ENCODE data around the gene EYS.
"Not testable (repeated sequence)": the region's sequence is repeated elsewhere in the genome, so short reads cannot be mapped to it uniquely, and the experiment has no call there.

EYS gene

DNA sequence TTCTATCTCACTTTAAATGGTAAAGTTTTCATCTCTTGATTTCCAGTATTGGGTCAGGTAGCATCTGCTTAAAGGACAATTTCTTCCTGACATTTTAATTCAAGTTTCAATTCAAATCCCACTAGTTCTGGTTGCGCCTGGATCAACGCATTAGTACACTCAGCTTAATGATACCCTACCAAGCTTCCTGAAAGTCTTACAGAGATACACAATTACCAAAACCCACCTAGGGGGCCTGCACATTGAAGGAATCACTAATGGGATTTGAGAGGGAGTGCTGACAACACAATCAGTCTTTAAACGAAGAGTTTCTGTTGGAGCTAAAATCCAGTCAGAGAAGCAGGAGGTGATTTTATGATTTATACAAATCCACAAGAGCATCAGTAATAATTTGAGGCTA lies 1778.4 kb downstream of the EYS start:
- DNase-seq, result no peak

DNA sequence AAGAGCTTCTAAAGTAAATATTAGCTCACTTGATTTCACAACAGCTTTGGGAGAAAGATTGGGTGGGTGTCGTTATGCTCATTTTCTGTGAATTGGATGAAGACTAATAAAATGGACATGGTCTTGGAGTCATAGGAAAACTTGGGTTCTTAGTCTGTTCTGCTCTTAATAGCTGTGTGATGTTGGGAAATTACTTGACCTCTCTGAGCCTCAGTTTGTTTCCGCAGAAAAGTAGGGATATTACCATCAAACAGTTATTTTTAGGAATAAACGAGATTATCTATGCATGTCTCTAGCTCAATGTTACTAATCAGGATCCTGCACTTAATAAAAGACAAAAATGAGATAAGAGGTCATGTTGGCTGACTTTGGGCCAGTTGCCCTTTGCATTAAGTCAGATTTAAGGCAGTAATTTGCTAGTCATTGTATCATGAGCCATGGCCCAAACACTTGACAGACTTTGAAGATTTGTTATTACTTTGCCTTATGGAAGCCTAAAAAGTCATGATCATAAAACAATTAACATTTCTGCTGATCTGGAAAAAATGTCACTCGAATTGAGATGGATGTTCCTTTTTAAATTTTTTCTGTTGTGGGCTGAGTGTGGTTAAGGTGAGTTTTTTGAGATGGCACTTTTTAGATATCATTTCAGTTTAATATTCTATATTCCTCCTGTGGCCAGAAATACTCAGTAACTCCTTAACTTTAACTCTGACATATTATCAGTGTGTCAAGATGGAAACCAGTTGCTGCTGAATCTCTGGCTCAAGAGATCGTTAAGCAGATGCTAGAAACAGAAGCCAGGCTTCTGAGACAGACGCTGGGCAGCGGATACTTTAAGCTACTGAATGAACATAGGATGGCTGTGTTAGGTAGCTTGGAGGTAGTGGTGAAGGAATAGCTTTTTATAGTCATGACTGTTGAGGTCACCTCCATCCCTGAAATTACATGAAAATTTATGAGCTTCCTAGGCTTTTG lies 1779.8 kb downstream of the EYS start:
- no peak for DNase-seq

- no peak for DNase-seq
Measured at GRCh38 chr6:63926258-63926780, 1780.7 kb downstream of the EYS start.

- DNase-seq, result peak in 1 of 2 experiments; percentile 16
Measured at GRCh38 chr6:63923139-63923739, 1783.8 kb downstream of the EYS start.

DNA sequence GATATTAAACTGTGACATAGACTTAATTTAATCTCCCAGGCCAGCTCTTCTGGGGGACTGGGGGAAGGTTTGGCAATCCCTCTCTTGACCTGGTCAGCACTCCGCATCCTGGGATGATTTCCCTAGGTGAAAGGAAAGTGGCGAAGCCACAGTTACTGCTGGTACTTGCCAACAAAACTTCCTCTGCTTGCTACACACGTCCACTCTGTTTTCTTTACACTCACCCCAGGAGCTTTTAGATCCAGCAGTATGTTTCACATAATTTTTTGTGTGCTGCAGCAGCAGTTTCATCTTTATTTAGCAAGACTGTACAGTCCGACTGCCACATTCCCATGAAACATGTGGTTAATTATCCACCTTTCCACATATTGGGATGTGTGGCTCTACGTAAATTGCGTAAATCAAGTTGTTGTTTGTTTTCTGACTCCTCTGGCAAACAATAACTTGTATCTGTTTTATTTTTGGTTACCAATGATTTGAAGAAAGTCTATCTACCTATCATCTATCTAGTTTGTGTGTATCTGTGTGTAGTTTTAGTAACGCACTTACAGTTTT lies 1787.4 kb downstream of the EYS start:
- no peak for DNase-seq

- no peak for DNase-seq
Measured at GRCh38 chr6:63912887-63913286, 1794.1 kb downstream of the EYS start.

GRCh38 chr6:63910863-63911551 lies 1796.0 kb downstream of the EYS start:
- DNase-seq, result no peak

GRCh38 chr6:63904650-63905248 lies 1802.3 kb downstream of the EYS start:
- no peak for DNase-seq

DNA sequence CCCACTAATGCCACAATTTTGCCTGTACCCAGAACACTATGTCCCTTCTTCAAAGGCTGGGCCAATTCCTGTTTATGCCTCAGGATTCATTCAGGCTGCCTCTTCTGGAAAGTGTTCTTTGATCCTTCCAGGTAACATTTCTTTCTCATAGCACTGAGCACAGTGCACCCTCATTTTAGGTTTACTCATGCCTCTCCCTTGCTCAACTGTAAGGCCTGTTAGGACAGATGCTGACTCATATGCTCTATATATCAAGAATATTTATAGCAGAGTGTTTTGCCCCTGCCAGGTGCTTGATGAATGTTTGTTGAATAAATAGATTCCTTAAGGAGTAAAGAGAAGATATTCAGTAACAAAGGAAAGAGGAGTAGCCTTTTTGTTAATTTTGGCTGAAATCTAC lies 1807.5 kb downstream of the EYS start:
- DNase-seq, result no peak

DNA sequence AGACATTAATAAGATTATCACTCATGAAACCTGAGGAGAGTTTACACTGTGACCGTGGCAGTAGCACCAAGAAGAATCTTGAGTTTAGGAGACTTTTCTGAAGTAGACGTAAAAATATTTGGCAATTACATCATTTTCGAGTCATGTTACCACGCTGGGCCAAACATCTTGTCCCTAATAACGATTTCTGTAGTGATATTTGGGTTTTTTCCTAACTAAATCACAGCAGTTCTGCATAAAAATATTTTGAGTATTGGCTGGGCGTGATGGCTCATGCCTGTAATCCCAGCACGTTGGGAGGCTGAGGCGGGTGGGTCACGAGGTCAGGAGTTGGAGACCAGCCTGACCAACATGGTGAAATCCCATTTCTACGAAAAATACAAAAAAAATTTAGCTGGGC lies 1809.1 kb downstream of the EYS start:
- DNase-seq, result no peak

GRCh38 chr6:63897459-63897858 lies 1809.6 kb downstream of the EYS start:
- DNase-seq, result no peak

- DNase-seq, result no peak
Measured at GRCh38 chr6:63888416-63888815, 1818.6 kb downstream of the EYS start.

DNA sequence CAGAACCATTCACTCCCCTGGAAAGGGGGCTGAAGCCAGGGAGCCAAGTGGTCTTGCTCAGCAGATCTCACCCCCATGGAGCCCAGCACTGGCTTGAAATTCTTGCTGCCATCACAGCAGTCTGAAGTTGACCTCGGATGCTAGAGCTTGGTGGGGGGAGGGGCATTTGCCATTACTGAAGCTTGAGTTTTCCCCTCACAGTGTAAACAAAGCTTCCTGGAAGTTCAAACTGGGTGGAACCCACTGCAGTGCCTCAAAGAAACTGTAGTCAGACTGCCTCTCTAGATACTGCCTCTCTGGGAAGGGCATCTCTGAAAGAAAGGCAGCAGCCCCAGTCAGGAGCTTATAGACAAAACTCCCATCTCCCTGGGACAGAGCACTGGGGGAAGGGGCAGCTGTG lies 1819.2 kb downstream of the EYS start:
- not testable (repeated sequence) for DNase-seq

DNA sequence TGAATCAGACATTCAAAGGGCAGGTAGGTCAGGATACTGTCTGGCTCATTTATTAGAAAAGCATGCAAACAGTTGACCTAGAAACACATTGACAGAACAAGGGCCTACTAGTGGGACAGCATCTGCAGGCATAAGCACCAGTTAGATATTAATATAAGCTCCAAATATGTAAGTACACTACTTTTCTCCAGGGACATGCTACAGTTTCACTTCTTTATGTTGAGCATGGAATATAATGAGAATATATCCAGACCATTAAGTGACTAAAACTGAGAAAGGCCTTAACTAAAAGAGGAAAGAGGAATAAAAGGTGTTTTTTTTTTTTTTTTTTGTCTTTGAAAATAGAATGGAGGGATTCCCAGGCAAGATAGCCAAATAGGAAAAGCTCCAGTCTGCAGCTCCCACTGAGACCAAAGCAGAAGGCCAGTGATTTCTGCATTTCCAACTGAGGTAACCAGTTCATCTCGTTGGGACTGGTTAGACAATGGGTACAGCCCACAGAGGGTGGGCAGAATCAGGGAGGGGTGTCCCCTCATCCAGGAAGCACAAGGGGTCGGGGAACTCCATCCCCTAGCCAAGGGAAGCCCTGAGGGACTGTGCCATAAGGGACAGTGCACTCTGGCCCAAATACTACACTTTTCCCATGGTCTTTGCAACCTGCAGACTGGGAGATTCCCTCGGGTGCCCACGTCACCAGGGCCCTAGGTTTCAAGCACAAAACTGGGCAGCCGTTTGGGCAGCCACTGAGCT lies 1819.8 kb downstream of the EYS start:
- DNase-seq, result no peak

GRCh38 chr6:63886341-63886740 lies 1820.7 kb downstream of the EYS start:
- no peak for DNase-seq

- DNase-seq, result no peak
Measured at GRCh38 chr6:63883597-63883996, 1823.4 kb downstream of the EYS start.

DNA sequence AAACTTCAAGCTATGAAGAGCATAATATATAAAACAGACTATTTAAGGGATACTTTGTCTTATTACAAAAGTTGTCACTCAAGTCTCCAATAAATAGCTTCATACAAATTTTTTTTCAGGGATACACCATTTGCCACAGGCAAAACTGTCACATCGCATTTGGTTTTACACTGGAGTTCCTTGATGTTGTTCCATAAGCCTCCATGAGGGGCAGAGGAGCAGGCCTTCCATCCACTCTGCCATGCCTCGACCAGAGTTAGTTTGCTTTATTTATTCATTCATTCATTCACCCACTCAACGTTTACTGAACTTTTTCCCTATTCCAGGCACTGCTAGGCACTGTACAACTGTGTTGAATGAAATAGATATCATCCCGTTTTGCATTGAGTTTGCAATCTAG lies 1824.8 kb downstream of the EYS start:
- DNase-seq, result no peak

- DNase-seq, result no peak
Measured at GRCh38 chr6:63881791-63882190, 1825.2 kb downstream of the EYS start.

- no peak for DNase-seq
Measured at GRCh38 chr6:63872233-63872632, 1834.8 kb downstream of the EYS start.

DNA sequence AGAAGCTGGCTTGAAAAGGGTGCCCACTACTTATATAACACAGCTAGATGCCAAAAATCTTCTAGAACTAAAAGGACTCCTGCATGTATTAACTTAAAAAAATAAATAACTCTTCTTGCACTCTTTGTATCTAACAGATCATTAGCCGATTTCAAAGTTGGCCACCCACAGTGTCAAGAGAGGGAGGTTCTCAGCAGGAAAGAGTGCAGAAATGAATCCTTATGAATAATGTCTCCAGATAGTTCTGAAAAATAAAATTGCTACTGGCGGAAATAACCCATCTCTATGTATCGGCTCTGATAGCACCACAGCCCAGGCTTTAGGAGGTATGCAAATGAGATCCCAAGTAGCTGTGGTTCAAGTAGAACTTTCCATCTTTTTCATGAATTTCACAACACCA lies 1838.7 kb downstream of the EYS start:
- no peak for DNase-seq

- DNase-seq, result no peak
Measured at GRCh38 chr6:63864671-63865318, 1842.2 kb downstream of the EYS start.
